ENCODE data around the gene TSPEAR. TPM values are rescaled to one million over a fixed set of nuclear protein-coding genes. Genes with fewer than 3 reads are reported as not detected.

Gene TSPEAR
- total RNA-seq, 4 donors from 2014 or later, result 0.18 to 0.69 (median 0.51) TPM; not detected in 1

- no peaks in the 10 kb centered on the region for H3K4me1 ChIP-seq
- no peaks in the 10 kb centered on the region for H3K27me3 ChIP-seq
- intact Hi-C loops (cut with DNase I; ENCODE audit: low total_unique reads), result no loop called here
- H3K9me3 ChIP-seq, result no peaks in the 10 kb centered on the region
- no peak for DNase-seq
- H3K4me3 ChIP-seq, result no peak overlapping the region
- no peaks in the 10 kb centered on the region for H3K36me3 ChIP-seq
- H3K27ac ChIP-seq, result no peak overlapping the region
- TF ChIP-seq POLR2A (IDR thresholded peaks at IDR 0.05), result no peak
- no peak for TF ChIP-seq CTCF (IDR thresholded peaks at IDR 0.05)
Measured at GRCh38 chr21:44727757-44728156, 16.4 kb upstream of the TSPEAR start.

- no peak for DNase-seq
- Histone ChIP-seq H3K27ac (no peak overlapping the region), H3K9me3 (no peaks in the 10 kb centered on the region), H3K4me3 (no peak overlapping the region), H3K4me1 (no peaks in the 10 kb centered on the region), H3K27me3 (no peaks in the 10 kb centered on the region), H3K36me3 (no peaks in the 10 kb centered on the region)
- TF ChIP-seq POLR2A (IDR thresholded peaks at IDR 0.05) (no peak), CTCF (IDR thresholded peaks at IDR 0.05) (no peak)
- intact Hi-C loops (cut with DNase I; ENCODE audit: low total_unique reads), result no loop called here
Measured at GRCh38 chr21:44727321-44727720, 15.9 kb upstream of the TSPEAR start.

- H3K27me3 ChIP-seq, result no peaks in the 10 kb centered on the region
- no peak for TF ChIP-seq POLR2A (IDR thresholded peaks at IDR 0.05)
- TF ChIP-seq CTCF (IDR thresholded peaks at IDR 0.05), result no peak
- H3K36me3 ChIP-seq, result no peaks in the 10 kb centered on the region
- H3K9me3 ChIP-seq, result no peaks in the 10 kb centered on the region
- DNase-seq, result no peak
- H3K27ac ChIP-seq, result no peak overlapping the region
- intact Hi-C loops (cut with DNase I; ENCODE audit: low total_unique reads), result no loop called here
- H3K4me1 ChIP-seq, result no peaks in the 10 kb centered on the region
- no peak overlapping the region for H3K4me3 ChIP-seq
Measured at GRCh38 chr21:44726826-44727225, 15.5 kb upstream of the TSPEAR start.

- H3K27me3 ChIP-seq, result no peaks in the 10 kb centered on the region
- intact Hi-C loops (cut with DNase I; ENCODE audit: low total_unique reads), result no loop called here
- TF ChIP-seq POLR2A (IDR thresholded peaks at IDR 0.05) (no peak), CTCF (IDR thresholded peaks at IDR 0.05) (no peak)
Measured at GRCh38 chr21:44724926-44725325, 13.6 kb upstream of the TSPEAR start.

GRCh38 chr21:44724196-44724595 lies 12.8 kb upstream of the TSPEAR start:
- H3K9me3 ChIP-seq, result no peaks in the 10 kb centered on the region
- no peaks in the 10 kb centered on the region for H3K4me1 ChIP-seq
- intact Hi-C loops (cut with DNase I; ENCODE audit: low total_unique reads), result no loop called here
- no peak overlapping the region for H3K27ac ChIP-seq
- no peak for DNase-seq
- TF ChIP-seq POLR2A (IDR thresholded peaks at IDR 0.05), result no peak
- H3K36me3 ChIP-seq, result no peaks in the 10 kb centered on the region
- H3K4me3 ChIP-seq, result no peak overlapping the region
- H3K27me3 ChIP-seq, result no peaks in the 10 kb centered on the region

More at GRCh38 chr21:44724926-44725325, 13.6 kb upstream of the TSPEAR start:
- Histone ChIP-seq H3K36me3 (no peaks in the 10 kb centered on the region), H3K4me3 (no peak overlapping the region), H3K4me1 (no peaks in the 10 kb centered on the region), H3K27ac (no peak overlapping the region), H3K9me3 (no peaks in the 10 kb centered on the region)
- no peak for DNase-seq
